Activated CD4-positive, alpha-beta T cell treated with anti-CD3 and anti-CD28 coated beads for 36 hours (primary cell): ENCODE measurements around the gene PPP2R3B. TPM values are rescaled to one million over a fixed set of nuclear protein-coding genes. Genes with fewer than 3 reads are reported as not detected.
"Not testable (repeated sequence)": the region's sequence is repeated elsewhere in the genome, so short reads cannot be mapped to it uniquely, and the experiment has no call there.

ENCODE experiments used
- ATAC-seq: fragments of 200-7000 bp; cut with Tn5 transposase; one replicate; pipeline ENCODE4 v1.10.0; 2021; ENCODE audit warnings: mild to moderate bottlenecking, moderate library complexity
- CTCF ChIA-PET: fragments of 350-600 bp; sonication (Branson Sonifier 250); formaldehyde crosslinking; loops from one replicate; lab custom pipeline; 2021; ENCODE audit warnings: antibody characterized with exemption; lab: Charles Lee
- POLR2A ChIA-PET: fragments of 350-600 bp; sonication (Branson Sonifier 250); formaldehyde crosslinking; loops from one replicate; lab custom pipeline; 2021; ENCODE audit warnings: antibody characterized with exemption, inconsistent platforms; lab: Charles Lee
- DNase-seq: peaks from one replicate; pipeline ENCODE4 v3.0.0-alpha.2; 2020
- H3K27ac Mint-ChIP-seq: one replicate; pipeline ENCODE4 v1.8.0; 2021; ENCODE audit warnings: mixed read lengths
- H3K27me3 Mint-ChIP-seq: one replicate; pipeline ENCODE4 v1.8.0; 2021; ENCODE audit warnings: mixed read lengths
- H3K36me3 Mint-ChIP-seq: one replicate; pipeline ENCODE4 v1.8.0; 2021; ENCODE audit warnings: low read depth, mixed read lengths
- H3K4me1 Mint-ChIP-seq: one replicate; pipeline ENCODE4 v1.8.0; 2021; ENCODE audit warnings: mixed read lengths
- H3K4me3 Mint-ChIP-seq: one replicate; pipeline ENCODE4 v1.8.0; 2021; ENCODE audit warnings: mild to moderate bottlenecking, moderate library complexity, mixed read lengths
- H3K9me3 Mint-ChIP-seq: one replicate; pipeline ENCODE4 v1.8.0; 2021; ENCODE audit warnings: low read depth, mixed read lengths
- intact Hi-C, 2 experiments: fragments of 100-400 bp; cut with DNase I in 1 of 2; cut with micrococcal nuclease in 1 of 2; formaldehyde crosslinking; loops; one replicate each; pipeline versions ENCODE4 v1.14.2 to v1.15.1; 2022 to 2024; cut with DNase I, micrococcal nuclease
- total RNA-seq, 2 experiments: library from RNA; stranded (reverse); gene quantifications; one replicate each; pipeline ENCODE4 v1.2.3, GENCODE V29; 2021

Gene PPP2R3B, protein sequence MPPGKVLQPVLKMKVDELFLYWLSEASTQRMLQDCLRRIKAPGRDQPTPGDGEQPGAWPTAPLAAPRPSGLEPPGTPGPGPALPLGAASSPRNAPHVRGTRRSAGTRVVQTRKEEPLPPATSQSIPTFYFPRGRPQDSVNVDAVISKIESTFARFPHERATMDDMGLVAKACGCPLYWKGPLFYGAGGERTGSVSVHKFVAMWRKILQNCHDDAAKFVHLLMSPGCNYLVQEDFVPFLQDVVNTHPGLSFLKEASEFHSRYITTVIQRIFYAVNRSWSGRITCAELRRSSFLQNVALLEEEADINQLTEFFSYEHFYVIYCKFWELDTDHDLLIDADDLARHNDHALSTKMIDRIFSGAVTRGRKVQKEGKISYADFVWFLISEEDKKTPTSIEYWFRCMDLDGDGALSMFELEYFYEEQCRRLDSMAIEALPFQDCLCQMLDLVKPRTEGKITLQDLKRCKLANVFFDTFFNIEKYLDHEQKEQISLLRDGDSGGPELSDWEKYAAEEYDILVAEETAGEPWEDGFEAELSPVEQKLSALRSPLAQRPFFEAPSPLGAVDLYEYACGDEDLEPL
- 10 to 100 TPM; 23.3 to 26.8 TPM for total RNA-seq

DNA sequence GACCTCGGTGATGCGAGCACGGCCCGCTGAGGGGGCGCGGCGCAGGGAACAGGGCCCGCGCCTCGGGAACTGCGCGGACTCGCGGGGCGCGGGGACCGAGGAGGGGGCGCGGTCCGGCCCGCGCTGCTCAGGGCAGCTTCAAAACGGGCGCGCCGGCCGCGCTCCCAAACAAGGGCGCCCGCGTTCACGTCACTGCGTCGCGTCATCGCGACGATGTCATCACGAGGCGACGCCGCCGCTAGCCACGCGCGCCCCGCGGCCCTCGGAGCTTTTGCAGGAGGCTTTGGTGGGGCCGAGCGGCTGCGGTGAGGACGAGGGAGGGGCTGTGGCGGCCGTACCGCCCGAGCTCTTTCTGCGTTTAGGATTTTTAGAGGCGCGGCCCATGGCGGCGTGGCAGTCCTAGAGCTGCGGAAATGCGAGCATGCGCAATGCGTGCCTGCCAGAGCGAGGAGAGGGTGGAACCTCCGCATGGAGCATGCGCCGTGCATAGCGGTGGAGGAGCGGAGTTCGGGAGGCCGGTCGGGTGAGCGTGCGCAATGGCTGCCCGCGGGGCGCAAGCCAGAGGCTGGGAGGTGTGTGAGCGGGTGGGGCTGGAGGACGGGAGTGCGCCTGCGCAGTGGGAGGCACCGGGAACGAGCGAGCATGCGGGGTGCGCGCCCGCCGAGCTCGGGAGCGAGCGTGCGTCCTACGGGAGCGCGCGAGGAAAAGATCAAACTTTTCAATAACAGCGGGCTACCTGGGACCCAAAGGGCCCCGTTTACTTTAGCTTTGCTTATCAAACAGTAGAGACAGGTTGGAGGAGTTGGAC lies at the start of gene PPP2R3B:
Gene PPP2R3B (minus strand): TSS at position 140 of the 808 bp plus-strand sequence. CDS start 216 bp downstream, outside the sequence.
- H3K27me3 Mint-ChIP-seq = no peaks in the 10 kb centered on the region
- H3K4me1 Mint-ChIP-seq = peaks cover 8% of the 10 kb centered on the region

DNA sequence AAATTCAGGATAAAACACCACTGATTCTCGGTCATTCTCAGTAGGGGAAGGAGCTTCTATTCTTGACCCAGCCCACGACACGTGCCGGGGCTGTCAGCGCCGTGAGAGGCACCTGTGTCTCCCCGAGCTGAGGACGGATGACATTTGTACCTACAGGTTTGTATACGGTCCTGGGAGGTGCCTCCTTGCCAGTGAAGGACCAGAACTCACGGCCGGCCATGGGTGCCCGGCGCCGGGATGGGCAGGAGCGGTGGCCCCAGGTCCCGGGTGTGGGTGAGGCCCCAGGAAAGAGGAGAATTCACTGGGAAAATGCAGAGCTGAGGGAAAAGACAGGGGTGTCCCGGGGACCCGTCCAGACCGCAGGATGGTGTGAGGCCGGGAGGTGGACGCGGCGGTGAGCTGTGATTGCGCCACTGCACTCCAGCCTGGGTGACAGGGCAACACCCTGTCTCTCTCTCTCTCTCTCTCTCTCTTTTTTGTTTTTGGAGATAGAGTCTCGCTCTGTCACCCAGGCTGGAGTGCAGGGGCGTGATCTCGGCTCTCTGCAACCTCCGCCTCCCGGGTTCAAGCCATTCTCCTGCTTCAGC lies 48.9 kb upstream of the PPP2R3B start:
- Mint-ChIP-seq H3K4me1 (peaks cover 3% of the 10 kb centered on the region), H3K36me3 (no peaks in the 10 kb centered on the region), H3K4me3 (no peak overlapping the region), H3K27ac (no peak overlapping the region), H3K9me3 (peaks cover 15% of the 10 kb centered on the region), H3K27me3 (peaks cover 14% of the 10 kb centered on the region)
- CTCF ChIA-PET = no interaction called here
- POLR2A ChIA-PET = no interaction called here
- DNase-seq (no peak), ATAC-seq (no peak)
- intact Hi-C loops = no loop called here

More for the DNA sequence above, at the start of gene PPP2R3B:
- Mint-ChIP-seq H3K4me3 (peak within 1 kb of the TSS; percentile 88), H3K27ac (peak within 1 kb of the TSS; percentile 96), H3K9me3 (no peaks in the 10 kb centered on the region), H3K36me3 (peaks cover 3% of the 10 kb centered on the region)
- ATAC-seq (peak; percentile 99), DNase-seq (peak; percentile 99)
- intact Hi-C loops = loop anchor here (1.0 to 5.0 kb wide), 6 partner anchors 30 to 1150 kb away; partner anchors contain the start of genes GTPBP6 (in 2 of the 2), ASMTL (in 1 of the 2), P2RY8 (in 1 of the 2) and SLC25A6 (in 1 of the 2)
- POLR2A ChIA-PET = no interaction called here
- CTCF ChIA-PET = no interaction called here

DNA sequence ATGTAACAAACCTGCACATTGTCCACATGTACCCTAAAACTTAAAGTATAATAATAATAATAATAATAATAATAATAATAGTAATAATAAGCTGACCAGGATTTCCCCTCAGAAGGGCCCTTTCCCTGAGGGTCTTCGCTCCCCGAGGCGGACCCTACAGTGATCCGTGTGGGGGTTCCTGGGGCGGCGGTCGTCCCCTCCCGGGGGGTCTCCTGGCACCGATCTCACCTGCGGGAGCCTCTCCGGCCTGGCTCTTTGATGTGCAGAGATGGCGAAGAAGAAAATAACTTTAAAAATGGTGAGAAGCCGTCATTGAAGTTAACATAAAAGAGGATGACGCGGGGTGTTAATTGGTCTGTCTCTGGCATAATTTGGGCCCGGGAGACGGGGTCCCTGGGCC lies 48.2 kb upstream of the PPP2R3B start:
- Mint-ChIP-seq H3K4me1 (peaks cover 3% of the 10 kb centered on the region), H3K4me3 (no peak overlapping the region), H3K9me3 (peaks cover 8% of the 10 kb centered on the region), H3K27ac (no peak overlapping the region), H3K36me3 (no peaks in the 10 kb centered on the region), H3K27me3 (peaks cover 14% of the 10 kb centered on the region)
- no peak for ATAC-seq
- no peak for DNase-seq
- intact Hi-C loops = no loop called here
- ChIA-PET POLR2A (no interaction called here), CTCF (no interaction called here)

DNA sequence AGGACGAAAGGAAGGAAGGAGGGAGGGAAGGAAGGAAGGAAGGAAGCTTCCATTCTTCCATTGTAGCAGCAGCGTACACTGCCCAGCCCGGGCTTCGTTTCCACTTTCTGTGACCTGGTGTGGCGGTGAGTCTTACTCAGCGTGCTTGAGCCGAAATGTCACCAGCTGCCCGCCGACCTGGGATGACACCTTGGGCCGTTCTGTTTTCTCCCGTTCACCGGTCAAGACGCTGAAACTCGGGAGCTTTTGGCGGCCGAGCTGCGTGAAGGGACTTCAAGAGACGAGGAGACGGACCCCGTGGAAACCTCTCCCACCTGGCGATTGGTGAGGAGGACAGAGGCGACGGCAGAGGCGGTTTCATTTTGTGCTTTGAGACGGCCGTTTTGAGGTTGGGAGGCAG lies 47.1 kb upstream of the PPP2R3B start:
- ATAC-seq = no peak
- H3K9me3 Mint-ChIP-seq = peaks cover 4% of the 10 kb centered on the region
- peaks cover 3% of the 10 kb centered on the region for H3K4me1 Mint-ChIP-seq
- DNase-seq = no peak
- intact Hi-C loops = no loop called here
- ChIA-PET POLR2A (no interaction called here), CTCF (no interaction called here)
- H3K36me3 Mint-ChIP-seq = no peaks in the 10 kb centered on the region
- H3K27ac Mint-ChIP-seq = no peak overlapping the region
- peaks cover 20% of the 10 kb centered on the region for H3K27me3 Mint-ChIP-seq
- no peak overlapping the region for H3K4me3 Mint-ChIP-seq

DNA sequence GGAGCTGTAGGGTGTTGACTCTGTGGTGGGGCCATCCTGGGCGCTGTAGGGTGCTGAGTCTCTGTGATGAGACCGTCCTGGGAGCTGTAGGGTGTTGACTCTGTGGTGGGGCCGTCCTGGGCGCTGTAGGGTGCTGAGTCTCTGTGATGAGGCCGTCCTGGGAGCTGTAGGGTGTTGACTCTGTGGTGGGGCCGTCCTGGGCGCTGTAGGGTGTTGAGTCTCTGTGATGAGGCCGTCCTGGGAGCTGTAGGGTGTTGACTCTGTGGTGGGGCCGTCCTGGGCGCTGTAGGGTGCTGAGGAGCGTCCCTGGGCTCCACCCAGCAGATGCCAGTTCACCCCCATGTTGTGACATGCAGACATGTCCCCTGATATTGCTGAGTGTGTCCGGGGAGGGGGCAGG lies 46.0 kb upstream of the PPP2R3B start:
- H3K9me3 Mint-ChIP-seq, H3K27ac Mint-ChIP-seq, H3K4me3 Mint-ChIP-seq, DNase-seq, H3K4me1 Mint-ChIP-seq, CTCF ChIA-PET, H3K36me3 Mint-ChIP-seq, ATAC-seq, POLR2A ChIA-PET, intact Hi-C loops: not testable (repeated sequence)
- H3K27me3 Mint-ChIP-seq = peaks cover 24% of the 10 kb centered on the region

DNA sequence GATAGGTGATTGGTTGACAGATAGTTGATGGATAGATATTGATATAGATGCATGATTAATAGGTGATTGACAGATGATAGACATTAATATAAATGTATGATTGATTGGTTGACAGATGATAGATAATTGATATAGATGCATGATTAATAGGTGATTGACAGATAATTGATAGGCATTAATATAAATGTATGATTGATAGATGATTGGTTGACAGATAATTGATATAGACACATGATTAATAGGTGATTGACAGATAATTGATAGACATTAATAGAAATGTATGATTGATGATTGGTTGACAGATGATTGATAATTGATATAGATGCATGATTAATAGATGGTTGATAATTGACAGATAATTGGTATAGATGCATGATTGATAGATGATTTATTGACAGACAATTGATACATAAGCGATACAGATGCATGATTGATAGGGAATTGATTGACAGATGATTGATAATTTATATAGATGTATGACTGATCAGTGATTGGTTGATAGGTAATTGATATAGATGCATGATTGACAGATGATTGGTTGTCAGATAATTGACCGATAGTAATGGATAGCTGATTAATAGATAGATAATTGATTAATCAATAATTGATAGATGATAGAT lies 44.9 kb upstream of the PPP2R3B start:
- intact Hi-C loops = no loop called here
- H3K27ac Mint-ChIP-seq = no peak overlapping the region
- no peak for ATAC-seq
- no peak overlapping the region for H3K4me3 Mint-ChIP-seq
- POLR2A ChIA-PET = no interaction called here
- no peak for DNase-seq
- CTCF ChIA-PET = no interaction called here
- no peaks in the 10 kb centered on the region for H3K9me3 Mint-ChIP-seq
- no peaks in the 10 kb centered on the region for H3K36me3 Mint-ChIP-seq
- H3K4me1 Mint-ChIP-seq = peaks cover 3% of the 10 kb centered on the region
- peaks cover 28% of the 10 kb centered on the region for H3K27me3 Mint-ChIP-seq

DNA sequence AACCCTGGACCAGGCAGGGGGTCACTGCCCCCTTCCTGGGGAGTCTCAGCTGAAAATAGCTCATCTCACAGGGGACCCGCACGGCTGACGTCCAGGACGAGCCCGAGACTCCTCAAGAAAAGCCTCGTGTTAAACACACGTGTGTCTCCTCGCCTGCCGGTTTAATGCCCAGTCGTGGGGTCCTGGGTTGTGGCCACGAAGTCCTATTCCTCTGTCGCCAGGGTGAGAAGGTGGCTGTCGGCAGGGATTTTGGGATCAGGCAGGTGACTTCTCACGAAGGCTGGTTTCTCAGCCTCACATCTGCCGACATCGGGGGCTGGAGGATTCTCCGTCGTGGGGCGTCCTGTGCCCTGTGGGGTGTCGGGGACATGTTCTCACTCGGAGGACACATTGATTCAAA lies 44.3 kb upstream of the PPP2R3B start:
- CTCF ChIA-PET = no interaction called here
- H3K4me3 Mint-ChIP-seq = no peak overlapping the region
- peaks cover 3% of the 10 kb centered on the region for H3K4me1 Mint-ChIP-seq
- ATAC-seq = no peak
- H3K36me3 Mint-ChIP-seq = no peaks in the 10 kb centered on the region
- DNase-seq = no peak
- intact Hi-C loops = no loop called here
- H3K27me3 Mint-ChIP-seq = peaks cover 27% of the 10 kb centered on the region
- no peaks in the 10 kb centered on the region for H3K9me3 Mint-ChIP-seq
- POLR2A ChIA-PET = no interaction called here
- no peak overlapping the region for H3K27ac Mint-ChIP-seq

DNA sequence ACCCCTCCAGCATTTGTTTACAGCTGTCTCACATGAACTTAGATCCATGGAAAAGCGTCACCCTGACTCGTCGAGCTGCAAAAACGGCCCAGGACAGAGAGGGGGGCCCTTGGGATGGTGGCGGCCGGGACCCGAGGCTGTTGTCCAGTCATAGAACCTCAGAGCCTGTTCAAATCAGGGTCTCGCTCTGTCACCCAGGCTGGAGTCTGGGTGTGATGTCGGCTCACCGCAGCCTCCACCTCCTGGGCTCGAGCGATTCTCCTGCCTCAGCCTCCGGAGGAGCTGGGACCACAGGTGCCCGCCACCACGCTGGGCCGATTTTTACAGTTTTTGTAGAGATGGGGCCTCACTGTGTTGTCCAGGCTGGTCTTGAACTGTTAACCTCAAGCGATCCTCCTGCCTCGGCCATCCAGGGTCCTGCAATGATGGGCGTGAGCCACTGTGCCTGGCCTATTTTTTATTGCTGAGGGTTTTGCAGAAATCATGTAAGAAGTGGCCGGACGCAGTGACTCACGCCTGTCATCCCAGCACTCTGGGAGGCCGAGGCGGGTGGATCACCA lies 42.6 kb upstream of the PPP2R3B start:
- intact Hi-C loops = loop anchor here in 1 of 2 experiments (5.0 kb wide), 1 partner anchor 728 kb away; no protein-coding TSS in a partner anchor
- DNase-seq (no peak), ATAC-seq (no peak)
- Mint-ChIP-seq H3K27ac (no peak overlapping the region), H3K4me1 (peaks cover 3% of the 10 kb centered on the region), H3K9me3 (no peaks in the 10 kb centered on the region), H3K36me3 (no peaks in the 10 kb centered on the region), H3K27me3 (peaks cover 27% of the 10 kb centered on the region), H3K4me3 (no peak overlapping the region)
- CTCF ChIA-PET = no interaction called here
- POLR2A ChIA-PET = no interaction called here

DNA sequence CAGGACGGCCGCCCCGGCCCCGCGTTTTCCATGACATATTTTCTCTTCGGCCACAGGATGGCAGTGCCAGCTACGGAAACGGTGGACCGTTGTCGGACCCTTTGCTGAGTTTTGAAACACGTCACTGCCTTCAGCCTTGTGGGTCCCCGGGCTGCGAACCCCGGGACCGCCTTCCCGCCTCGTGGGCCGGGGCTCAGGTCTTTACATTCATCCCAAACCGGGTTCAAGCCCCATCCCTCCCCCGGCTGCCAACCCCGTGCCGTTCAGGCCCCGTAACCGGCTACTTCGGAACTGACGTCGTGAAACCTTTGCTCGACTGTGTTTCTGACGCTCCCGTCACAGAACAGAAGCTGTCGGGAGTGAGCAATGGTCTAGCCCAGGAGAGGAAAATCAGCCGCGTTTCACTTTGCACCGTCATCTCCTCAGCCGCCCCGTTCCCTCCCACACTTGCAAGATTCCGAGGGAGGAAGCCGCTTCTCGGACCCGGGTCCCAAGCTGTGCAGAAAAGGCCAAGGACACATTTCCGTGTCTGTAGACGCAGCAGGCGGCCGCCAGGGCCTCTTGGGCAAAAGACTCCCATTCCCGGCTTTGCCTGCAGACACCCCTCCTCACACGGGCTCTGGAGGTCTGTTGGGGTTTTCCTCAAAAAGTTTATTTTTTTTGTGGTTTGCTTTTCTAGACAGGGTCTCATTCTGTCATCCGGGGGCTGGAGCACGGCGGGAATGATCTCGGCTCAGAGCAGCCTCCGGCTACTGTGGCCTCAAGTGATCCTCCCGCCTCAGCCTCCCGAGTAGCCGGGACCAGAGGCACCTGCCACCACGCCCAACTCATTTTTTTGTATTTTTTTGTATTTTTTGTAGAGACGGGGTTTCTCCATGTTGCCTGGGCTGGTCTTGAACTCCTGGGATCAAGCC lies 41.4 kb upstream of the PPP2R3B start:
- ChIA-PET POLR2A (no interaction called here), CTCF (no interaction called here)
- H3K36me3 Mint-ChIP-seq = no peaks in the 10 kb centered on the region
- peaks cover 27% of the 10 kb centered on the region for H3K27me3 Mint-ChIP-seq
- intact Hi-C loops = loop anchor here in 1 of 2 experiments (5.0 kb wide), 1 partner anchor 729 kb away; no protein-coding TSS in a partner anchor
- no peaks in the 10 kb centered on the region for H3K9me3 Mint-ChIP-seq
- ATAC-seq = peak; percentile 55
- DNase-seq = peak; percentile 43
- peak overlapping the region; percentile 39 for H3K4me3 Mint-ChIP-seq
- H3K27ac Mint-ChIP-seq = no peak overlapping the region
- peaks cover 3% of the 10 kb centered on the region for H3K4me1 Mint-ChIP-seq

DNA sequence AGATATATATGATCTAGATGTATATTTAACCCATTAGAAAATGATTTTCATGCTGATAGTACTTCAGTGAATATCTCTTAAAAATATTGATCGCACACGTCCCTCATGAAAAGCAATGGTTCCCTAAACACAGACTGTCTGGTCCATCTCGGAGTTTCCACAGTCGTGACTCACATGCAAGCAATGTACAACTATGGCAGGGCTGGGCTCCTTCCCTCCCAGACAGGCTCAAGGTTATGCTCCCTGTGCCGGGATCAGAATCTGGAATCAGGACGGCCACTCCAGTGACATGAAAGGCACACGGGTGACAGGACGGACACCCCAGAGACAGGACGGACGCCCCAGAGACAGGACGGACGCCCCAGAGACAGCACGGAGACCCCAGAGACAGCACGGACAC lies 40.2 kb upstream of the PPP2R3B start:
- Mint-ChIP-seq H3K27me3 (peaks cover 27% of the 10 kb centered on the region), H3K4me3 (no peak overlapping the region), H3K4me1 (peaks cover 3% of the 10 kb centered on the region), H3K27ac (no peak overlapping the region), H3K9me3 (no peaks in the 10 kb centered on the region), H3K36me3 (no peaks in the 10 kb centered on the region)
- CTCF ChIA-PET = no interaction called here
- POLR2A ChIA-PET = no interaction called here
- intact Hi-C loops = loop anchor here in 1 of 2 experiments (5.0 kb wide), 1 partner anchor 730 kb away; no protein-coding TSS in a partner anchor
- no peak for ATAC-seq
- DNase-seq = no peak
